HEK293 (cell line): ENCODE results near the gene CX3CL1.

ENCODE experiments used
- CTCF ChIA-PET: fragments of 350-600 bp; formaldehyde crosslinking; extraction: SDS; loops from one replicate; lab custom pipeline; 2021; ENCODE audit warnings: antibody characterized with exemption; lab: Yijun Ruan, JAX
- POLR2A ChIA-PET: fragments of 300-600 bp; formaldehyde crosslinking; extraction: SDS; loops from one replicate; lab custom pipeline; 2020; ENCODE audit warnings: antibody characterized with exemption, inconsistent platforms; lab: Yijun Ruan, JAX
- H3K27ac ChIP-seq: fragments of 200-500 bp; sonication (Bioruptor generic); 2 replicates; pipeline ENCODE4 v1.5.1; 2014; ENCODE audit warnings: low read depth, low read length, control low read depth, inconsistent platforms; ENCODE audit errors: extremely low read depth
- H3K36me3 ChIP-seq, 2 experiments: fragments of 200-500 bp in 1 of 2; sonication (Bioruptor generic) in 1 of 2; 1 replicate in 1 of 2; 2 replicates in 1 of 2; pipeline ENCODE4 v1.5.1; 2014 to 2017; ENCODE audit warnings: inconsistent platforms in 2 of 2, low read length in 2 of 2; ENCODE audit not compliant: control insufficient read depth in 2 of 2, insufficient read depth in 1 of 2
- H3K4me1 ChIP-seq: fragments of 200-500 bp; sonication (Bioruptor generic); 2 replicates; pipeline ENCODE4 v1.5.1; 2014; ENCODE audit warnings: mild to moderate bottlenecking, low read length, inconsistent platforms; ENCODE audit not compliant: control insufficient read depth, insufficient read depth
- H3K4me3 ChIP-seq: 2 replicates; pipeline ENCODE4 v1.5.1; 2011; ENCODE audit warnings: low read depth, mild to moderate bottlenecking, control low read depth, low read length, moderate library complexity
- H3K9me3 ChIP-seq: fragments of 200-500 bp; sonication (Bioruptor generic); 2 replicates; pipeline ENCODE4 v1.5.1; 2014; ENCODE audit warnings: low read depth, low read length, inconsistent platforms; ENCODE audit not compliant: control insufficient read depth, insufficient read depth
- BCL11B ChIP-seq: fragments of 450-650 bp; formaldehyde crosslinking; IDR thresholded peaks from 2 replicates; pipeline ENCODE4 v1.5.1; 2016; ENCODE audit warnings: low read depth, missing biosample characterization, missing genetic modification characterization
- GLIS1 ChIP-seq: fragments of 450-650 bp; formaldehyde crosslinking; IDR thresholded peaks from 2 replicates; pipeline ENCODE4 v1.5.1; 2016; ENCODE audit warnings: missing biosample characterization, missing genetic modification characterization
- HOXD13 ChIP-seq: sonication (generic); formaldehyde crosslinking; IDR thresholded peaks from 2 replicates; pipeline ENCODE4 v1.8.0; 2022; ENCODE audit warnings: missing genetic modification reagents, borderline replicate concordance
- KLF1 ChIP-seq: fragments of 450-650 bp; formaldehyde crosslinking; IDR thresholded peaks from 2 replicates; pipeline ENCODE4 v1.5.1; 2016; ENCODE audit warnings: missing biosample characterization, missing genetic modification characterization
- PRDM6 ChIP-seq: fragments of 450-650 bp; formaldehyde crosslinking; IDR thresholded peaks from 2 replicates; pipeline ENCODE4 v1.5.1; 2017; ENCODE audit warnings: missing biosample characterization, missing genetic modification characterization
- REST ChIP-seq: fragments of 450-650 bp; formaldehyde crosslinking; IDR thresholded peaks from 2 replicates; pipeline ENCODE4 v1.5.1; 2016; ENCODE audit warnings: missing biosample characterization, missing genetic modification characterization
- SCRT1 ChIP-seq: fragments of 450-650 bp; formaldehyde crosslinking; IDR thresholded peaks from 2 replicates; pipeline ENCODE4 v1.5.1; 2016; ENCODE audit warnings: missing biosample characterization, missing genetic modification characterization, borderline replicate concordance
- TCF7L2 ChIP-seq: IDR thresholded peaks from 2 replicates; pipeline ENCODE4 v1.6.1; 2011; ENCODE audit warnings: low read depth, mild to moderate bottlenecking, inconsistent platforms, low read length, moderate library complexity, borderline replicate concordance
- YY2 ChIP-seq: fragments of 450-650 bp; formaldehyde crosslinking; IDR thresholded peaks from 2 replicates; pipeline ENCODE4 v1.5.1; 2016; ENCODE audit warnings: missing biosample characterization, missing genetic modification characterization
- ZFP37 ChIP-seq: fragments of 450-650 bp; formaldehyde crosslinking; IDR thresholded peaks from 2 replicates; pipeline ENCODE4 v1.5.1; 2016; ENCODE audit warnings: missing biosample characterization, missing genetic modification characterization
- ZNF169 ChIP-seq: fragments of 450-650 bp; formaldehyde crosslinking; IDR thresholded peaks from 2 replicates; pipeline ENCODE4 v1.5.1; 2016; ENCODE audit warnings: missing biosample characterization, missing genetic modification characterization
- ZNF280D ChIP-seq: fragments of 450-650 bp; formaldehyde crosslinking; IDR thresholded peaks from 2 replicates; pipeline ENCODE4 v1.5.1; 2016; ENCODE audit warnings: missing biosample characterization, missing genetic modification characterization
- ZNF341 ChIP-seq: fragments of 450-650 bp; formaldehyde crosslinking; IDR thresholded peaks from 2 replicates; pipeline ENCODE4; 2016; ENCODE audit warnings: low read depth, missing biosample characterization, missing genetic modification characterization
- ZNF48 ChIP-seq: fragments of 450-650 bp; formaldehyde crosslinking; IDR thresholded peaks from 2 replicates; pipeline ENCODE4 v1.5.1; 2016; ENCODE audit warnings: missing biosample characterization, missing genetic modification characterization
- ZNF585B ChIP-seq: fragments of 450-650 bp; formaldehyde crosslinking; IDR thresholded peaks from 2 replicates; pipeline ENCODE4 v1.5.1; 2016; ENCODE audit warnings: missing biosample characterization, missing genetic modification characterization
- ZNF610 ChIP-seq: fragments of 450-650 bp; formaldehyde crosslinking; IDR thresholded peaks from 2 replicates; pipeline ENCODE4 v1.5.1; 2016; ENCODE audit warnings: missing biosample characterization, missing genetic modification characterization, borderline replicate concordance
- ZNF629 ChIP-seq: fragments of 450-650 bp; formaldehyde crosslinking; IDR thresholded peaks from 2 replicates; pipeline ENCODE4 v1.5.1; 2017; ENCODE audit warnings: missing biosample characterization, missing genetic modification characterization
- ZNF692 ChIP-seq: fragments of 450-650 bp; formaldehyde crosslinking; IDR thresholded peaks from 2 replicates; pipeline ENCODE4 v1.5.1; 2016; ENCODE audit warnings: missing biosample characterization, missing genetic modification characterization
- ZNF747 ChIP-seq: fragments of 450-650 bp; formaldehyde crosslinking; IDR thresholded peaks from 2 replicates; pipeline ENCODE4 v1.5.1; 2016; ENCODE audit warnings: missing biosample characterization, missing genetic modification characterization
- ZNF768 ChIP-seq: fragments of 450-650 bp; formaldehyde crosslinking; IDR thresholded peaks from 2 replicates; pipeline ENCODE4 v1.5.1; 2018; ENCODE audit warnings: missing biosample characterization, mild to moderate bottlenecking, missing genetic modification characterization
- ZNF777 ChIP-seq: fragments of 450-650 bp; formaldehyde crosslinking; IDR thresholded peaks from 2 replicates; pipeline ENCODE4 v1.5.1; 2017; ENCODE audit warnings: missing biosample characterization, missing genetic modification characterization, borderline replicate concordance
- ZNF837 ChIP-seq: fragments of 450-650 bp; formaldehyde crosslinking; IDR thresholded peaks from 2 replicates; pipeline ENCODE4 v1.5.1; 2016; ENCODE audit warnings: missing biosample characterization, missing genetic modification characterization

Gene CX3CL1

GRCh38 chr16:57383276-57384247 is 11.3 kb downstream of the CX3CL1 start:
- H3K27ac ChIP-seq, result no peak overlapping the region
- no peak overlapping the region for H3K4me3 ChIP-seq
- H3K4me1 ChIP-seq, result no peaks in the 10 kb centered on the region
- peak; percentile 64 for TF ChIP-seq ZNF692 (tag by site-specific recombination)
- TF ChIP-seq KLF1 (tag by site-specific recombination), result peak; percentile 69
- TF ChIP-seq ZNF341 (tag by site-specific recombination), result no peak
- no peaks in the 10 kb centered on the region for H3K36me3 ChIP-seq
- ChIA-PET CTCF (no interaction called here), POLR2A (no interaction called here)
- no peaks in the 10 kb centered on the region for H3K9me3 ChIP-seq

GRCh38 chr16:57384248-57385070 is 12.2 kb downstream of the CX3CL1 start:
- no peak overlapping the region for H3K4me3 ChIP-seq
- CTCF ChIA-PET, result no interaction called here
- H3K27ac ChIP-seq, result no peak overlapping the region
- H3K4me1 ChIP-seq, result no peaks in the 10 kb centered on the region
- no peaks in the 10 kb centered on the region for H3K36me3 ChIP-seq
- POLR2A ChIA-PET, result no interaction called here
- no peaks in the 10 kb centered on the region for H3K9me3 ChIP-seq
- TF ChIP-seq ZNF280D (tag by site-specific recombination) (no peak), ZNF629 (tag by site-specific recombination) (no peak), ZFP37 (no peak), ZNF747 (tag by site-specific recombination) (no peak), BCL11B (no peak), SCRT1 (no peak), HOXD13 (CRISPR knock-in tag) (no peak), ZNF169 (no peak), REST (tag by site-specific recombination) (no peak), ZNF837 (no peak), ZNF768 (tag by site-specific recombination) (no peak), GLIS1 (no peak), PRDM6 (tag by site-specific recombination) (no peak), ZNF48 (tag by site-specific recombination) (no peak), YY2 (tag by site-specific recombination) (no peak), ZNF585B (tag by site-specific recombination) (no peak), ZNF610 (tag by site-specific recombination) (no peak), TCF7L2 (no peak), ZNF777 (tag by site-specific recombination) (no peak)
